ENCODE results near the gene INTS11. TPM values are rescaled to one million over a fixed set of nuclear protein-coding genes. Genes with fewer than 3 reads are reported as not detected.

Gene INTS11
- total and polyA plus RNA-seq, 2 of the 8 experiments (the other 6 are each of a cell fraction or from before 2014, with no cell fraction given), result 113 to 243 TPM

DNA sequence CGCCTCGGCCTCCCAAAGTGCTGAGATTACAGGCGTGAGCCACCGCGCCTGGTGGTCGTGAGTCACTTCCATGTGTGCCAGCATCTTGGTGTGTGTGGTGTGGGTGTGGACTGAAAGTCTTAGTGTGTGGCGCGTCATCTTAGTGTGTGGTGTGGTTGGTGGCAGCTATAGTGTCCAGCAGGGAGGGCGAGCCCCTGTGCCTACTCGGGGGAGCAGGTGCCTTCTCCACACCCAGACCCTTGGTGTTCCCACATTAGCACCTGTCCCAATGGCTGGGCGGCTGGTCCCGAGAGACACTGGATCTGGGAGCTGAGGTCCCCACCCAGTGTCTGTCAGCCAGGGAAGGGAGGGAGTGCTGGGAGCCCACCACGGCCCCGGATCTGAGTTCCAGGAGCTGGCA, 41.5 kb downstream of the INTS11 start:
- Histone ChIP-seq H3K27ac (ENCODE audit: low read depth, low read length) (no peak overlapping the region), H2BK20ac (ENCODE audit: low read length) (no peak overlapping the region), H3K4me1 (replicated peaks in 1 of 4; ENCODE audit: control insufficient read depth in 3 of 4, insufficient read depth in 4 of 4, low read length in 3 of 4) (peaks cover 0 to 2% (median under 1%) of the 10 kb centered on the region in 4 experiments; a peak in 1 of 7 replicates), H4K20me1 (replicated peaks in 1 of 2; ENCODE audit: control insufficient read depth in 1 of 2, insufficient read depth in 2 of 2, low read length in 2 of 2) (no peaks in the 10 kb centered on the region), H3K14ac (ENCODE audit: insufficient read length) (no peak overlapping the region), H3K9ac (replicated peaks in 1 of 4; ENCODE audit: extremely low read depth in 1 of 4, low read depth in 3 of 4, low read length in 3 of 4) (no peak overlapping the region), H2BK12ac (ENCODE audit: low read depth, low read length) (no peak overlapping the region), H3K27me3 (replicated peaks in 1 of 4; ENCODE audit: control insufficient read depth in 3 of 4, extremely low read depth in 1 of 4, insufficient read depth in 3 of 4, low read length in 3 of 4) (no peaks in the 10 kb centered on the region), H3K79me2 (ENCODE audit: control insufficient read depth in 1 of 2, insufficient read depth in 2 of 2, low read length in 2 of 2) (no peaks in the 10 kb centered on the region), H3K18ac (ENCODE audit: extremely low read depth, low read length) (no peak overlapping the region), H3K56ac (replicated peaks; ENCODE audit: insufficient read length, low read depth, low read length) (no peak overlapping the region), H3K9me3 (ENCODE audit: insufficient read depth in 2 of 2, low read depth in 1 of 2, low read length in 1 of 2) (no peaks in the 10 kb centered on the region), H3K4ac (replicated peaks; ENCODE audit: insufficient read length, low read depth, low read length) (no peak overlapping the region), H3K79me1 (ENCODE audit: low read depth, low read length) (no peaks in the 10 kb centered on the region), H3K23ac (ENCODE audit: insufficient read length) (no peak overlapping the region), H3K23me2 (ENCODE audit: low read depth, low read length) (no peaks in the 10 kb centered on the region), H3K36me3 (ENCODE audit: control insufficient read depth in 2 of 4, insufficient read depth in 4 of 4, low read length in 3 of 4) (no peaks in the 10 kb centered on the region), H2BK15ac (ENCODE audit: low read length) (no peak overlapping the region), H2BK5ac (ENCODE audit: low read depth, low read length) (no peak overlapping the region), H2AK5ac (ENCODE audit: low read depth, low read length) (no peak overlapping the region), H3K4me3 (ENCODE audit: extremely low read depth in 1 of 4, insufficient read depth in 2 of 4, low read depth in 3 of 4, low read length in 4 of 4) (no peak overlapping the region), H4K8ac (ENCODE audit: extremely low read depth, insufficient read depth, low read length) (no peak overlapping the region; the same call in 1 of the 2 replicates), H3K4me2 (ENCODE audit: insufficient read depth in 1 of 2, low read depth in 2 of 2, low read length in 2 of 2) (no peak overlapping the region), H2AFZ (ENCODE audit: low read length) (no peak overlapping the region), H2BK120ac (replicated peaks; ENCODE audit: low read depth, low read length) (no peak overlapping the region), H4K5ac (ENCODE audit: insufficient read length, low read depth, low read length) (no peak overlapping the region), H4K91ac (replicated peaks; ENCODE audit: insufficient read length, low read length) (no peak overlapping the region)
- DNase-seq (ENCODE audit: low read depth in 1 of 2, low spot score in 2 of 2), result no peak
- ChIA-PET POLR2A (ENCODE audit: partially characterized antibody) (no interaction called here), CTCF (ENCODE audit: partially characterized antibody) (interaction anchor here (1.4 to 6.1 kb wide), 3 partner anchors 8 to 89 kb away, joined by 3 to 38 read pairs (median 4); no protein-coding TSS in a partner anchor)
- WGBS, 2 experiments (ENCODE audit: extremely low coverage in 1 of 2, insufficient coverage in 1 of 2, insufficient read length in 1 of 2, insufficient replicate concordance in 2 of 2, low coverage in 1 of 2, low lambda C conversion rate in 2 of 2, missing lambda C conversion rate in 1 of 2), result 91% methylated on average over 14 of the region's 14 CpGs; no CpG with 5 or more reads in 1 of the 2 experiments
- FAIRE-seq, result no peak
- TF ChIP-seq SAP30 (IDR thresholded peaks at IDR 0.05; ENCODE audit: insufficient read depth, insufficient replicate concordance, low read length), result no peak
- no peak for TF ChIP-seq SIRT6 (IDR thresholded peaks at IDR 0.05; ENCODE audit: low read length)
- no peak for TF ChIP-seq CTCF (IDR thresholded peaks at IDR 0.05; ENCODE audit: control extremely low read depth in 1 of 3, insufficient read depth in 1 of 3, low read depth in 1 of 3, low read length in 3 of 3)
- no peak for TF ChIP-seq KDM5A (IDR thresholded peaks at IDR 0.05; ENCODE audit: low read length)
- no peak for TF ChIP-seq GABPA (IDR thresholded peaks at IDR 0.05; ENCODE audit: borderline replicate concordance, insufficient read depth, low read length)
- TF ChIP-seq CREB1 (IDR thresholded peaks at IDR 0.05), result no peak
- no peak for TF ChIP-seq BRCA1 (IDR thresholded peaks at IDR 0.05; ENCODE audit: low read depth, low read length)

Data from H1 (cell line).